HepG2 (cell line): ENCODE data around the gene UNC5C. TPM values are rescaled to one million over a fixed set of nuclear protein-coding genes. Genes with fewer than 3 reads are reported as not detected.

ENCODE experiments used
- ATAC-seq: fragments of 200-7000 bp; cut with Tn5 transposase; 3 replicates; pipeline ENCODE4 v1.9.1; 2020; ENCODE audit warnings: mild to moderate bottlenecking, moderate library complexity
- BruUV-seq: library from RNA; stranded (reverse); fragments of 400-500 nt; replicated peaks from 2 replicates; lab custom pipeline; 2021; lab: Mats Ljungman, UMichigan
- CTCF ChIA-PET: fragments of 300-600 bp; formaldehyde crosslinking; extraction: SDS; loops from one replicate; lab custom pipeline; 2021; ENCODE audit warnings: low total read pairs, inconsistent platforms, low intra/inter-chr PET ratio; lab: Yijun Ruan, JAX
- POLR2A ChIA-PET: fragments of 350-600 bp; sonication (Branson Sonifier 250); formaldehyde crosslinking; loops from one replicate; lab custom pipeline; 2020; ENCODE audit warnings: antibody characterized with exemption, inconsistent platforms; lab: Yijun Ruan, JAX
- DNase-seq: peaks from one replicate; pipeline ENCODE4 v3.0.0-alpha.2; 2015; ENCODE audit warnings: low spot score
- FAIRE-seq: peaks from 3 replicates; lab custom pipeline; 2011; peaks lifted over from hg19 to GRCh38; lab: Jason Lieb, UNC
- H2AFZ ChIP-seq: one replicate; pipeline ENCODE4 v1.6.1; 2011; ENCODE audit warnings: low read length, inconsistent platforms
- H3K27ac ChIP-seq: fragments of 300-600 bp; 3 replicates; pipeline ENCODE4 v1.8.0; 2011; ENCODE audit warnings: mixed run types, mild to moderate bottlenecking, mixed read lengths, low read length, inconsistent platforms; ENCODE audit not compliant: insufficient read depth; ENCODE audit errors: extremely low read length
- H3K27me3 ChIP-seq, 2 experiments: fragments of 200-600 bp in 1 of 2; 2 replicates in 1 of 2; 3 replicates in 1 of 2; pipeline versions ENCODE4 v1.6.0 to v1.8.0; 2011; ENCODE audit warnings: low read length in 2 of 2, mild to moderate bottlenecking in 2 of 2, moderate library complexity in 2 of 2, inconsistent platforms in 1 of 2; ENCODE audit not compliant: insufficient read depth in 2 of 2, control insufficient read depth in 1 of 2
- H3K36me3 ChIP-seq, 2 experiments: fragments of 200-600 bp in 1 of 2; replicated peaks in 1 of 2; 2 replicates in 1 of 2; 3 replicates in 1 of 2; pipeline versions ENCODE4 v1.5.1 to v1.8.0; 2011; ENCODE audit warnings: low read length in 2 of 2, inconsistent platforms in 1 of 2; ENCODE audit not compliant: insufficient read depth in 2 of 2, control insufficient read depth in 1 of 2
- H3K4me1 ChIP-seq: 2 replicates; pipeline ENCODE4 v1.5.1; 2012; ENCODE audit warnings: low read length, inconsistent platforms; ENCODE audit not compliant: insufficient read depth
- H3K4me2 ChIP-seq: 2 replicates; pipeline ENCODE4 v1.6.0; 2011; ENCODE audit warnings: low read depth, low read length, inconsistent platforms
- H3K4me3 ChIP-seq, 3 experiments: fragments of 200-600 bp in 1 of 3; sonication (generic), shearing (Covaris generic) in 1 of 3; replicated peaks in 1 of 3; 2 replicates each; pipeline ENCODE4 v1.5.1; 2011 to 2016; ENCODE audit warnings: low read length in 3 of 3, inconsistent platforms in 2 of 3, low read depth in 2 of 3, mild to moderate bottlenecking in 2 of 3, control low read depth in 1 of 3, mixed read lengths in 1 of 3; ENCODE audit not compliant: insufficient read depth in 1 of 3
- H3K79me2 ChIP-seq: one replicate; pipeline ENCODE4 v1.6.1; 2011; ENCODE audit warnings: low read length, inconsistent platforms; ENCODE audit not compliant: insufficient read depth
- H3K9ac ChIP-seq: 2 replicates; pipeline ENCODE4 v1.6.0; 2011; ENCODE audit warnings: mild to moderate bottlenecking, low read depth, low read length, inconsistent platforms; ENCODE audit not compliant: insufficient read depth
- H3K9me3 ChIP-seq: 2 replicates; pipeline ENCODE4 v1.5.1; 2012; ENCODE audit warnings: mild to moderate bottlenecking, low read length
- H4K20me1 ChIP-seq: 2 replicates; pipeline ENCODE4 v1.6.0; 2011; ENCODE audit warnings: inconsistent platforms, mild to moderate bottlenecking, low read length, moderate library complexity; ENCODE audit not compliant: insufficient read depth
- BRD4 ChIP-seq: sonication (generic); formaldehyde crosslinking; IDR thresholded peaks from 2 replicates; pipeline ENCODE4 v1.4.0; 2020; ENCODE audit warnings: missing genetic modification reagents
- DMAP1 ChIP-seq: IDR thresholded peaks from 2 replicates; pipeline ENCODE4 v1.6.1; 2016
- GATA4 ChIP-seq: sonication (generic); IDR thresholded peaks from 2 replicates; pipeline ENCODE4 v1.6.1; 2016; ENCODE audit warnings: antibody characterized with exemption, low read depth, borderline replicate concordance
- HNRNPUL1 ChIP-seq: fragments of 200-400 bp; formaldehyde crosslinking; IDR thresholded peaks from 2 replicates; pipeline ENCODE4 v1.6.1; 2017; ENCODE audit warnings: low read depth, mild to moderate bottlenecking, low read length, moderate library complexity
- JUN ChIP-seq: sonication (generic); formaldehyde crosslinking; IDR thresholded peaks from 2 replicates; pipeline ENCODE4 v1.4.0; 2020; ENCODE audit warnings: mild to moderate bottlenecking, missing genetic modification reagents
- ZNF24 ChIP-seq: fragments of 450-650 bp; IDR thresholded peaks from 2 replicates; pipeline ENCODE4 v1.6.1; 2017; ENCODE audit warnings: antibody characterized with exemption, mild to moderate bottlenecking
- ZNF577 ChIP-seq: sonication (generic); formaldehyde crosslinking; IDR thresholded peaks from 2 replicates; pipeline ENCODE4 v1.4.0; 2020; ENCODE audit warnings: mild to moderate bottlenecking, low read depth, missing genetic modification reagents, borderline replicate concordance
- ZNF652 ChIP-seq: IDR thresholded peaks from 2 replicates; pipeline ENCODE4 v1.6.1; 2016; ENCODE audit warnings: low read depth, borderline replicate concordance
- WGBS: methylation state at CpG from one replicate; pipeline ENCODE4 v1.1.6; 2017; ENCODE audit warnings: low lambda C conversion rate; 5-methylcytosine and 5-hydroxymethylcytosine counted together
- in situ Hi-C: cut with HindIII; loops from 2 replicates; pipeline ENCODE4 v1.10.0; 2017; ENCODE audit warnings: low pct_unique_long_range_greater_than_20kb; ENCODE audit not compliant: extremely low pct_ligation_motif_present
- intact Hi-C: fragments of 100-400 bp; cut with micrococcal nuclease; formaldehyde crosslinking; loops from one replicate; pipeline ENCODE4 v1.10.0; 2022; ENCODE audit not compliant: unreplicated experiment
- polyA plus RNA-seq, 8 experiments: library from polyadenylated mRNA; depleted of rRNA in 3 of 8; stranded (reverse) in 7 of 8; unstranded in 1 of 8; fragments of >200 nt; fragmentation: Illumina TruSeq in 4 of 8; extraction: Trizol in 4 of 8; gene quantifications; 2 replicates each; pipeline versions ENCODE4 v1.2.1 to v1.2.3, GENCODE V29; 2011 to 2016; ENCODE audit warnings: low read depth in 4 of 8, missing spikeins in 1 of 8, mixed read lengths in 1 of 8; ENCODE audit not compliant: insufficient read depth in 1 of 8
- total RNA-seq, 5 experiments: library from RNA; depleted of rRNA; stranded (reverse); fragments of >200 nt; fragmentation: Illumina TruSeq; extraction: Trizol; gene quantifications; 2 replicates each; pipeline ENCODE4 v1.2.3, GENCODE V29; 2016; ENCODE audit warnings: low read depth in 1 of 5
- TF ChIP-seq, protein P1 (sequence below): sonication (generic); formaldehyde crosslinking; IDR thresholded peaks from 2 replicates; pipeline ENCODE4 v1.4.0; 2020; ENCODE audit warnings: mild to moderate bottlenecking, missing genetic modification reagents
- TF ChIP-seq, protein P2 (sequence below): sonication (generic); formaldehyde crosslinking; IDR thresholded peaks from 2 replicates; pipeline ENCODE4 v1.8.1; 2023; ENCODE audit warnings: missing genetic modification reagents, inconsistent platforms, borderline replicate concordance

The UNC5C gene
- total and polyA plus RNA-seq, 2 of the 13 experiments (the other 11 are each of a cell fraction or from before 2014, with no cell fraction given), result not detected

DNA sequence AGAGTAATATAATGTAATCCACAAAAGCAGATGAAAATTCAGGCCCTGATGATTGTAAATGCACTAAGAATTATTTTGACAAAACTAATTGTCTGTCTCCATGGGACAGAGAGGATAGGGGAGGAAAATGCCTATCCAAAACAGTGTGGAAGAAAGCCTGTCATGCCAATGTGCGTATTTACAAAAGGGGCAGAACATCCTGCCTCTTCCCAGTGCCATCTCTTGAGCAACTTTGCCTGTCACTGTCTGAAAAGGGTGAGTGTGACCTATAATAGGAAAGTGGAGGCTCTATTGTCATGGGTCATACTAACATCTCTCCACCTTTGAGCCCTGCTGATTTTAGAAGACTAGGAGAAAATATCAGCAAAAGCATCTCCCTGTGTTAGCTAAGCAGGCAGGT lies 264.1 kb downstream of the UNC5C start:
- Histone ChIP-seq H2AFZ (no peak overlapping the region), H3K4me2 (no peak overlapping the region), H3K4me1 (no peaks in the 10 kb centered on the region), H3K36me3 (no peaks in the 10 kb centered on the region), H3K79me2 (no peaks in the 10 kb centered on the region), H3K4me3 (no peak overlapping the region), H4K20me1 (no peaks in the 10 kb centered on the region), H3K9ac (no peak overlapping the region), H3K9me3 (no peaks in the 10 kb centered on the region), H3K27ac (no peak overlapping the region), H3K27me3 (no peaks in the 10 kb centered on the region)
- intact Hi-C loops (no loop called here), in situ Hi-C loops (no loop called here)
- no TSS peak for BruUV-seq
- ATAC-seq (no peak), DNase-seq (no peak), FAIRE-seq (no peak)
- 0% methylated on average over 1 of the region's 1 CpG for WGBS
- TF ChIP-seq ZNF577 (CRISPR knock-in tag), result no peak
- no peak for TF ChIP-seq BRD4 (CRISPR knock-in tag)
- TF ChIP-seq HNRNPUL1, result no peak
- TF ChIP-seq ZNF652, result no peak
- no peak for TF ChIP-seq ZNF24
- no peak for TF ChIP-seq JUN (CRISPR knock-in tag)
- no peak for TF ChIP-seq GATA4
- POLR2A ChIA-PET, result no interaction called here
- CTCF ChIA-PET, result no interaction called here

DNA sequence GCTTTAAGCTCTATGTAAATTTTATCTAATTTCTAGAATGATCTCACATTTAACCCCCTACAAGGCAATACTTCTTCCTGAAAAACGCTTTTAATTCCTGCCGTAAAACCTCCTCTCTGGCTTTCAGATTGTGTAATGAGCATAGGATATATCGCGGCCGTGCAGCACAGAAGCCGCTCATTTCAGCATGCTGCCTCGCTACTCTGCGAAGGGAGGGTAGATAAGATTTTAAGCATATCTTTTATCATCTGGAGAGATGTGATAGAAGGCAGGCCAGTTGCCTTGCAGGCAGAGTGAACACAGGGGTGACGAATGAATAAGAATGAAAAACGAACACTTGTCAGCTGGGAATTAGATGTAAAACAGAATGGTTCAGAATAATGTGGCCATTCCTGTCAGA lies 265.5 kb downstream of the UNC5C start:
- Histone ChIP-seq H3K79me2 (no peaks in the 10 kb centered on the region), H3K27me3 (no peaks in the 10 kb centered on the region), H4K20me1 (no peaks in the 10 kb centered on the region), H3K9me3 (no peaks in the 10 kb centered on the region), H3K9ac (no peak overlapping the region), H3K27ac (no peak overlapping the region), H3K4me3 (no peak overlapping the region), H3K4me1 (no peaks in the 10 kb centered on the region), H3K4me2 (no peak overlapping the region), H3K36me3 (no peaks in the 10 kb centered on the region), H2AFZ (no peak overlapping the region)
- CTCF ChIA-PET, result no interaction called here
- DNase-seq (no peak), FAIRE-seq (no peak), ATAC-seq (no peak)
- 65% methylated on average over 10 of the region's 10 CpGs for WGBS
- in situ Hi-C loops (no loop called here), intact Hi-C loops (no loop called here)
- POLR2A ChIA-PET, result no interaction called here
- BruUV-seq, result no TSS peak
- TF ChIP-seq DMAP1 (CRISPR knock-in tag), result no peak
- TF ChIP-seq, protein P1, sequence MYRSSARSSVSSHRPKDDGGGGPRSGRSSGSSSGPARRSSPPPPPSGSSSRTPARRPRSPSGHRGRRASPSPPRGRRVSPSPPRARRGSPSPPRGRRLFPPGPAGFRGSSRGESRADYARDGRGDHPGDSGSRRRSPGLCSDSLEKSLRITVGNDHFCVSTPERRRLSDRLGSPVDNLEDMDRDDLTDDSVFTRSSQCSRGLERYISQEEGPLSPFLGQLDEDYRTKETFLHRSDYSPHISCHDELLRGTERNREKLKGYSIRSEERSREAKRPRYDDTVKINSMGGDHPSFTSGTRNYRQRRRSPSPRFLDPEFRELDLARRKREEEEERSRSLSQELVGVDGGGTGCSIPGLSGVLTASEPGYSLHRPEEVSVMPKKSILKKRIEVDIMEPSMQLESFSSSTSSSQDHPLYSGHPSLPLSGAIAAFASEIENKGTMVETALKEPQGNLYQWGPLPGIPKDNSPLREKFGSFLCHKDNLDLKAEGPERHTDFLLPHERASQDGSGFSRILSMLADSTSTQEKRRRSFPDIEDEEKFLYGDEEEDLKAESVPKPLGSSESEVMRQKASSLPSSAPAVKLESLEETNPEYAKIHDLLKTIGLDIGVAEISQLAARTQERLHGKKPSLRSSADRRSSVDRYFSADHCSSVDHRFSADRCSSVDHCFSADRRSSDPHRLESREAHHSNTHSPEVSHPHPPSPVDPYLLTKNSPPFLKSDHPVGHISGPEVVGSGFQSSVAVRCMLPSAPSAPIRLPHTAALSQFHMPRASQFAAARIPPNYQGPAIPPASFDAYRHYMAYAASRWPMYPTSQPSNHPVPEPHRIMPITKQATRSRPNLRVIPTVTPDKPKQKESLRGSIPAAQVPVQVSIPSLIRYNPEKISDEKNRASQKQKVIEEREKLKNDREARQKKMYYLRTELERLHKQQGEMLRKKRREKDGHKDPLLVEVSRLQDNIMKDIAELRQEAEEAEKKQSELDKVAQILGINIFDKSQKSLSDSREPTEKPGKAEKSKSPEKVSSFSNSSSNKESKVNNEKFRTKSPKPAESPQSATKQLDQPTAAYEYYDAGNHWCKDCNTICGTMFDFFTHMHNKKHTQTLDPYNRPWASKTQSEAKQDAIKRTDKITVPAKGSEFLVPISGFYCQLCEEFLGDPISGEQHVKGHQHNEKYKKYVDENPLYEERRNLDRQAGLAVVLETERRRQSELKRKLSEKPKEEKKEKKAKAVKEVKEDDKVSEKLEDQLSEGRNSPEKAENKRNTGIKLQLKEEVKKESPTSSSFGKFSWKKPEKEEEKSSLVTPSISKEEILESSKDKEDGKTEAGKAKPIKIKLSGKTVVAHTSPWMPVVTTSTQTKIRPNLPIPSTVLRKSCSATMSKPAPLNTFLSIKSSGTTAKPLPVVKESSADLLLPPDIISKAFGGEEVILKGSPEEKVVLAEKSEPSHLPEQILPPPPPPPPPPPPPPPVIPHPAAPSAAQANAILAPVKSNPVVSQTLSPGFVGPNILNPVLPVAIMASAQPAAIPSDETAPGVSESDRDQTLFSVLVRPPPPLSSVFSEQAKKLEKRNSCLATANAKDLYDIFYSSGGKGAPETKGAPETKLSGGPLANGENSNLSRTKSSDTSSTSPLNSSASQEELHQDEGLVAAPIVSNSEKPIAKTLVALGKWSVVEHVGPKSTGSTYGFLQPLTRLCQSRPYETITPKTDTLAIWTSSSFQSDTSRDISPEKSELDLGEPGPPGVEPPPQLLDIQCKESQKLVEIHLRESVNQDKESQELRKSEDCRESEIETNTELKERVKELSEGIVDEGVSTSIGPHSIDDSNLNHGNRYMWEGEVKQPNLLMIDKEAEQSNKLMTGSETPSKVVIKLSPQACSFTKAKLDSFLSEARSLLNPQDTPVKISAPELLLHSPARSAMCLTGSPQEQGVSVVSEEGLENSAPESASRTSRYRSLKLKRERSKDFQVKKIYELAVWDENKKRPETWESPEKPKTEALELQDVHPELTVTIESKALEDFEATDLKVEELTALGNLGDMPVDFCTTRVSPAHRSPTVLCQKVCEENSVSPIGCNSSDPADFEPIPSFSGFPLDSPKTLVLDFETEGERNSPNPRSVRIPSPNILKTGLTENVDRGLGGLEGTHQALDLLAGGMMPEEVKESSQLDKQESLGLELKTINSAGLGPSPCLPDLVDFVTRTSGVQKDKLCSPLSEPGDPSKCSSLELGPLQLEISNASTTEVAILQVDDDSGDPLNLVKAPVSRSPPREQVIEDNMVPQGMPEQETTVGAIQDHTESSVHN, result no peak
- TF ChIP-seq, protein P2, sequence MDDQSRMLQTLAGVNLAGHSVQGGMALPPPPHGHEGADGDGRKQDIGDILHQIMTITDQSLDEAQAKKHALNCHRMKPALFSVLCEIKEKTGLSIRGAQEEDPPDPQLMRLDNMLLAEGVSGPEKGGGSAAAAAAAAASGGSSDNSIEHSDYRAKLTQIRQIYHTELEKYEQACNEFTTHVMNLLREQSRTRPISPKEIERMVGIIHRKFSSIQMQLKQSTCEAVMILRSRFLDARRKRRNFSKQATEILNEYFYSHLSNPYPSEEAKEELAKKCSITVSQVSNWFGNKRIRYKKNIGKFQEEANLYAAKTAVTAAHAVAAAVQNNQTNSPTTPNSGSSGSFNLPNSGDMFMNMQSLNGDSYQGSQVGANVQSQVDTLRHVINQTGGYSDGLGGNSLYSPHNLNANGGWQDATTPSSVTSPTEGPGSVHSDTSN (CRISPR knock-in tag), result no peak
